GM10847 (cell line): Measurements from ENCODE around the gene RNF40.

Experiments
- POLR2A ChIP-seq: IDR thresholded peaks from 2 replicates; pipeline ENCODE4 v1.6.1; 2011; ENCODE audit not compliant: insufficient read length; ENCODE audit errors: extremely low read depth

Gene RNF40

GRCh38 chr16:30750201-30750600 lies 11.9 kb upstream of the RNF40 start:
- no peak for TF ChIP-seq POLR2A

DNA sequence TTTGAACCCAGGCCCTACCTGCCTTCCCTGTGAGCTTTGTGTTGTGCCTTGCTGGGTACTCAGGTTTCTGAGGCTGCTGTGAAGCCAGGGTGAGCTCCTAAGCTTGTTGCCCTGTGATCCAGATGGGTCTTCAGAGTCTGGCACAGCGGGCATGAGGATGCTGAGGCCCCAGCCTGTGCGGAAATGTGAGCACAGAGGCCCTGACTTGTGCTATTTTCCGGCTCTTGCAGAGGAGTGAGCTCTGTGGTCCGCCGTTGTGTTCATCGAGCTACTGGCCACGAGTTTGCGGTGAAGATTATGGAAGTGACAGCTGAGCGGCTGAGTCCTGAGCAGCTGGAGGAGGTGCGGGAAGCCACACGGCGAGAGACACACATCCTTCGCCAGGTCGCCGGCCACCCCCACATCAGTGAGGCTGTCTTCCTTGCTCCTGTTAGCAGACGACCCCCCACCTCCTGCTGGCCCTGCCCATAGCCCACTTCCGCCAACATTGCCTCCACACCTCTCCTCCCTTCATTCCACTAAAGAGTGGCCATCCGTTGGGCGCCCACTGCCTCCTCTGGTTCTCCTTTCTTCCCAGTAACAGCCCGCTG lies 11.2 kb upstream of the RNF40 start:
- no peak for TF ChIP-seq POLR2A

GRCh38 chr16:30753596-30753995 lies 8.5 kb upstream of the RNF40 start:
- no peak for TF ChIP-seq POLR2A

DNA sequence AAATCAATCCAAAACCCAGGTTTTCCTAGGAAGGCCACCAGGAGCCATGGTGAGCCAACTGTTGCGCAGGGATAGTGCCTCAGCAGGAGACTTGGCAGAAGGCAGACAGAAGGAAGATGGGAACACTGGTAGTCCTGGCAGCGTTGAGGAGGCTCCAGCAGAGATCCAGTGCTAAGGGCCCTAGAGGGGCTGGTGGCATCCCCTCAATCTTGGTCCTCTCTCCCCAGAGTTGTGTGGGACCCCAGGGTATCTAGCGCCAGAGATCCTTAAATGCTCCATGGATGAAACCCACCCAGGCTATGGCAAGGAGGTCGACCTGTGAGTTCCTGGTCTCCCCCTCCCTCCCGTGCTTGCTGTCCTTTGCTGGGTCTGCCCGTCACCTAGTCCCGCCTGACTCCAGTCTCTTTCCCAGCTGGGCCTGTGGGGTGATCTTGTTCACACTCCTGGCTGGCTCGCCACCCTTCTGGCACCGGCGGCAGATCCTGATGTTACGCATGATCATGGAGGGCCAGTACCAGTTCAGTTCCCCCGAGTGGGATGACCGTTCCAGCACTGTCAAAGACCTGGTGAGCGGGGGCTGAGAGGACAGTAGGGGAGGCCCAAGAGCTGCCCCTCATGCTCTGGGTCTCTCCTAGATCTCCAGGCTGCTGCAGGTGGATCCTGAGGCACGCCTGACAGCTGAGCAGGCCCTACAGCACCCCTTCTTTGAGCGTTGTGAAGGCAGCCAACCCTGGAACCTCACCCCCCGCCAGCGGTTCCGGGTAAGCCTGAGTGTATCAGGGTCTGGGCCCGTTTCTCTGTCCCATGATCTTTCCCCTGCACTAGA lies 6.0 kb upstream of the RNF40 start:
- no peak for TF ChIP-seq POLR2A

DNA sequence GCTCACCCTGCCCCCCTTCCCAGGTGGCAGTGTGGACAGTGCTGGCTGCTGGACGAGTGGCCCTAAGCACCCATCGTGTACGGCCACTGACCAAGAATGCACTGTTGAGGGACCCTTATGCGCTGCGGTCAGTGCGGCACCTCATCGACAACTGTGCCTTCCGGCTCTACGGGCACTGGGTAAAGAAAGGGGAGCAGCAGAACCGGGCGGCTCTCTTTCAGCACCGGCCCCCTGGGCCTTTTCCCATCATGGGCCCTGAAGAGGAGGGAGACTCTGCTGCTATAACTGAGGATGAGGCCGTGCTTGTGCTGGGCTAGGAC lies 5.4 kb upstream of the RNF40 start:
- no peak for TF ChIP-seq POLR2A

DNA sequence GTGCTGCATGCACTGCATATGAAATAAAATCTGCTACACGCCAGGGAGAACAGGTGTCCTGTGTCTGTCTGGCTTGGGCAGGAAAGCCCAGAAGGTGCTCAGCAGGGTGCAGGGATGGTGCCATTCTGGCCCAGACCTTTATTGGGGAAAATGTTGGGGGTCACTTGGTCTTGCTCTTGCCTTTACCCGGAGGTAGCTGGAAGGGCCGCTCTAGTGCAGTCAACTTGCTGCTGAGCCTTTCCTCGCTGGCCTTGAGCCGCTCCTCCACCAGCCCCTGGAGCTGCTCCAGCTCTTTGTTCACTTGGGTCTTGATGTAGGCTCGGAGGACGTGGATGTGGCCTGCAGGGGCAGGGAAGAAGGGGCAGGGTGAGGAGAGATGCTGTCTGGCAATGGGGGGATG lies 4.8 kb upstream of the RNF40 start:
- no peak for TF ChIP-seq POLR2A

GRCh38 chr16:30758988-30759491 lies 3.1 kb upstream of the RNF40 start:
- no peak for TF ChIP-seq POLR2A

GRCh38 chr16:30760001-30760559 lies 2.0 kb upstream of the RNF40 start:
- no peak for TF ChIP-seq POLR2A

DNA sequence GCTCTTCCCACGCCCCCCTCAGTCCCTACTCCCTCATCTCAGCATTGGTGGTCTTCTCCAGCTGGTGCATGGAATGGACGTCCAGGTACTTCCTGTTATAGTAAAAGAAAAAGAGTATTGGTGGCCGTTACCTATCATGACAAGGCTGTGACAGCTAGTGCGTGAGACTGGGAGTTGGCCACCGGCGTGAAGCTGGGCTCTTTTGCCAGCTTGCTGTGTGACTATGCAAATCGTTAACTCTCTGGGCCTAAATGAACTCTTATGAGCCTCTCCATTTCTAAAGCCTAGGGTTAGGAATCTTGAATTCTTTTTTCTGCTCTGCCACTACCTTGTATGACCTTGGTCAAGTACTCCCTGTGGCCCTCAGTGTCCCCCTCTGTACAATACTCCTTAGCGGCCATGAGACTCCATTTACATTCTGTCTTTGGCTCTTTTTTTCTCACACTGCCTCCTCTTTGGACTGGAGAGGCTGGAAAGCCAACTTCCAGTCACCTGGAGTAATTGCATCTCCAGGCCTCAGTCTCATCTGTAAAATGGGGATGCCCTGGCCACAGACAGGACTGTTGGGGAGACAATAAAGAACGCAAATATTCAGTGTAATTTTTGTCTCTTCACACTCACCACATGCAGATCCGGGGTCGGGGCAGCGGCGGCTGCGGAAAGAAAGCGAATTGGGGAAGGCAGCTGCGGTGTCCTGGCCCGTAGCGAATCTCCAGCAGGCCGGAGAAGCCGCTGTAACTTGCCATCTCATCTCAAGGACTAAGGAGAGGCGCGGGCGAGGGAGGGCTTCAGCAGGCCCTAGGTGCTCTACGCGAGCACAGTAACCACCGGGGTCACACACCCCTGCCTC lies 1.3 kb upstream of the RNF40 start:
- no peak for TF ChIP-seq POLR2A

DNA sequence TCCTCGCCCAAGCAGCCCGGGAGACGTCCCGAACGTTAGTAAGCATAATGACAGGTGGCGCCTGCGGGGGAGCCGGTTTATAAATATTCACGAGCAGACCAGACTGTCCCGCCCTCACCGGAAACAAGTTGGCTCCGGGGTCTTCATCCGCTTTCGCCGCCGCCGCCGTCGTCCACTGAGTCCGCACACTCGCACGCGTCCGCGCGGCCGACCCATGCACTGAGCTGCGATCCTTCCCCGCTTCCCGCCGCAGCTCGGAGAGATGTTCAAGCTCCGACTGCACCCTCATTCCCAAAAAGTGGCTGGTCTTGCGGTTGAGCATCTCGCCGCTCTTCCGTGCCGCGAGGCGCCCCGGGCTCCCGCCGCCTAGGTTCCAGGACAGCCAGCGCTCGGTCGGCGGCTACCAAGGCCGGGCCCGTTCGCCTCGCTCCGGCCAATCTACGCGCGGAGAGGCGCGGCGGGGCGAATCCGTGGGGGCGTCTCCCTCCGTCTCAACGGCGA lies 645 bp upstream of the RNF40 start:
- peak; percentile 11 for TF ChIP-seq POLR2A

DNA sequence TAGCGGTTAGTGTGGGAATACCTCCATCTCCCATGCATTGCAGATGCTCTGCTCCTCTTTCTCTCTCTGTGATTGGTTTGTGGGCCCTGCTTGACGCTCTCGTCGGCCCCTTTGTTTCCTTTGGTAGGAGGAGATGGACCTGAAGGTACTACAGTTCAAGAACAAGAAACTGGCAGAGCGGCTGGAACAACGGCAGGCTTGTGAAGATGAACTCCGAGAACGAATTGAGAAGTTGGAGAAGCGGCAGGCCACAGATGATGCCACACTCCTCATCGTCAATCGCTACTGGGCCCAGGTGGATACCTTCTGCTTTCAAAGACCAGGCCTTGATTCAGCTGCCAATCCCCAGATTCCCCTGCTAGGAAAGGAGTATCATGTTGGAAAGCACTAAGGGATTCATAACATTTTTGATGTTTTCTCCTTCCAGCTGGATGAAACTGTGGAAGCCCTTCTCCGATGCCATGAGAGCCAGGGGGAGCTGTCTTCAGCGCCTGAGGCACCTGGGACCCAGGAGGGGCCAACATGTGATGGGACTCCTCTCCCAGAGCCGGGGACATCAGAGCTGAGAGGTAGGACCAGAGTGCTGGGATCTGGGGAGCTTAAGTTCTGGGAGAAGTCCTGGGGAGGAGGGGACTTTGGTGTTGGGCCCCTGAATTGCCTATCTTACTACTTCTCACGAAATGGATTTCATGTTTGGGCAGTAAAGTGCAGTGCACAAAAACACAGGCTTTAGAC lies 1.0 kb downstream of the RNF40 start:
- TF ChIP-seq POLR2A: no peak

DNA sequence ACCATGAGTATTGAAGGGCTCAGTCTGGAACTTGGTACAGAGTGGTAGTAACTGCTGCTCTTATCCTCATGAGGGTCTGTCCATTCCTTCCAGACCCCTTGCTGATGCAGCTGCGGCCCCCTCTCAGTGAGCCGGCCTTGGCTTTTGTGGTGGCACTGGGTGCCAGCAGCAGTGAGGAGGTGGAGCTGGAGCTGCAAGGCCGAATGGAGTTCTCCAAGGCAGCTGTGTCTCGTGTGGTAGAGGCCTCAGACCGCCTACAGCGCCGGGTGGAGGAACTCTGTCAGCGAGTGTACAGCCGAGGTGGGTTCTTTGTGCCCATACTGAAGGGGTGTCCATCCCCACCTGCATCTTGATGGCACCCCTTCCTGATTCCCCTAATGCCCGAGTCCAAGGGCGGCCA lies 2.0 kb downstream of the RNF40 start:
- no peak for TF ChIP-seq POLR2A

- no peak for TF ChIP-seq POLR2A
Measured at GRCh38 chr16:30764816-30765465, 2.8 kb downstream of the RNF40 start.
